Panc1 (cell line): Measurements from ENCODE around the gene BCL3.

ENCODE experiments used
- POLR2AphosphoS5 ChIP-seq: IDR thresholded peaks from 2 replicates; pipeline ENCODE4 v1.6.1; 2012; ENCODE audit warnings: mild to moderate bottlenecking, low read depth, low read length, moderate library complexity
- TF ChIP-seq, protein P1 (sequence below): fragments of 450-650 bp; IDR thresholded peaks from 2 replicates; pipeline ENCODE4 v1.5.1; 2017; ENCODE audit warnings: mild to moderate bottlenecking
- TF ChIP-seq, protein P2 (sequence below), 2 experiments: IDR thresholded peaks; 2 replicates each; pipeline ENCODE4 v1.6.1; 2011 to 2012; ENCODE audit warnings: low read depth in 2 of 2, control low read depth in 1 of 2, low read length in 1 of 2, mild to moderate bottlenecking in 1 of 2, moderate library complexity in 1 of 2; ENCODE audit not compliant: insufficient read depth in 1 of 2

DNA sequence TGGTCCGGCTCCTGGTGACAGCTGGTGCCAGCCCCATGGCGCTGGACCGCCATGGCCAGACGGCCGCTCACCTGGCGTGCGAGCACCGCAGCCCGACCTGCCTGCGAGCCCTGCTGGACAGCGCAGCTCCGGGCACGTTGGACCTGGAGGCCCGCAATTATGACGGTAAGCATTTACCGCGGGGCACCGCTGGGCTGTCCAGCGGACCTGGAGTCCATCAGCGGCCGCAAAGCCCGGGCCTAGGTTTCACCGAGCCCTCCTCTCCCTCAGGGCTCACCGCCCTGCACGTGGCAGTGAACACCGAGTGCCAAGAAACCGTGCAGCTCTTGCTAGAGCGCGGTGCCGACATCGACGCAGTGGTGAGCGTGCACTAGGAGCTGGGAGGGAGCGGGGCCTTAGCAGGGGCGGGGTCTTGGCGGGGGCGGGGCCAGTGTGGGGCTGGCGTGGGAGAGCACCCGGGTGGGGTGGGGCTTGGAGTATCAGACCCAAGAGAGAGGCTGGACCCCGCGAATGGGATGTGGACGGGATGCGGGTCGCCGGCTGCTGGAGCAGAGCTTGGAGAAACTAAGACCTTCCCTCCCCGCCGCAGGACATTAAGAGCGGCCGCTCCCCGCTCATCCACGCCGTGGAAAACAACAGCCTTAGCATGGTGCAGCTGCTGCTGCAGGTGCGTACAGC, 8.7 kb downstream of the BCL3 start:
- TF ChIP-seq, protein P1, sequence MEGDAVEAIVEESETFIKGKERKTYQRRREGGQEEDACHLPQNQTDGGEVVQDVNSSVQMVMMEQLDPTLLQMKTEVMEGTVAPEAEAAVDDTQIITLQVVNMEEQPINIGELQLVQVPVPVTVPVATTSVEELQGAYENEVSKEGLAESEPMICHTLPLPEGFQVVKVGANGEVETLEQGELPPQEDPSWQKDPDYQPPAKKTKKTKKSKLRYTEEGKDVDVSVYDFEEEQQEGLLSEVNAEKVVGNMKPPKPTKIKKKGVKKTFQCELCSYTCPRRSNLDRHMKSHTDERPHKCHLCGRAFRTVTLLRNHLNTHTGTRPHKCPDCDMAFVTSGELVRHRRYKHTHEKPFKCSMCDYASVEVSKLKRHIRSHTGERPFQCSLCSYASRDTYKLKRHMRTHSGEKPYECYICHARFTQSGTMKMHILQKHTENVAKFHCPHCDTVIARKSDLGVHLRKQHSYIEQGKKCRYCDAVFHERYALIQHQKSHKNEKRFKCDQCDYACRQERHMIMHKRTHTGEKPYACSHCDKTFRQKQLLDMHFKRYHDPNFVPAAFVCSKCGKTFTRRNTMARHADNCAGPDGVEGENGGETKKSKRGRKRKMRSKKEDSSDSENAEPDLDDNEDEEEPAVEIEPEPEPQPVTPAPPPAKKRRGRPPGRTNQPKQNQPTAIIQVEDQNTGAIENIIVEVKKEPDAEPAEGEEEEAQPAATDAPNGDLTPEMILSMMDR, result no peak
- TF ChIP-seq, protein P2, sequence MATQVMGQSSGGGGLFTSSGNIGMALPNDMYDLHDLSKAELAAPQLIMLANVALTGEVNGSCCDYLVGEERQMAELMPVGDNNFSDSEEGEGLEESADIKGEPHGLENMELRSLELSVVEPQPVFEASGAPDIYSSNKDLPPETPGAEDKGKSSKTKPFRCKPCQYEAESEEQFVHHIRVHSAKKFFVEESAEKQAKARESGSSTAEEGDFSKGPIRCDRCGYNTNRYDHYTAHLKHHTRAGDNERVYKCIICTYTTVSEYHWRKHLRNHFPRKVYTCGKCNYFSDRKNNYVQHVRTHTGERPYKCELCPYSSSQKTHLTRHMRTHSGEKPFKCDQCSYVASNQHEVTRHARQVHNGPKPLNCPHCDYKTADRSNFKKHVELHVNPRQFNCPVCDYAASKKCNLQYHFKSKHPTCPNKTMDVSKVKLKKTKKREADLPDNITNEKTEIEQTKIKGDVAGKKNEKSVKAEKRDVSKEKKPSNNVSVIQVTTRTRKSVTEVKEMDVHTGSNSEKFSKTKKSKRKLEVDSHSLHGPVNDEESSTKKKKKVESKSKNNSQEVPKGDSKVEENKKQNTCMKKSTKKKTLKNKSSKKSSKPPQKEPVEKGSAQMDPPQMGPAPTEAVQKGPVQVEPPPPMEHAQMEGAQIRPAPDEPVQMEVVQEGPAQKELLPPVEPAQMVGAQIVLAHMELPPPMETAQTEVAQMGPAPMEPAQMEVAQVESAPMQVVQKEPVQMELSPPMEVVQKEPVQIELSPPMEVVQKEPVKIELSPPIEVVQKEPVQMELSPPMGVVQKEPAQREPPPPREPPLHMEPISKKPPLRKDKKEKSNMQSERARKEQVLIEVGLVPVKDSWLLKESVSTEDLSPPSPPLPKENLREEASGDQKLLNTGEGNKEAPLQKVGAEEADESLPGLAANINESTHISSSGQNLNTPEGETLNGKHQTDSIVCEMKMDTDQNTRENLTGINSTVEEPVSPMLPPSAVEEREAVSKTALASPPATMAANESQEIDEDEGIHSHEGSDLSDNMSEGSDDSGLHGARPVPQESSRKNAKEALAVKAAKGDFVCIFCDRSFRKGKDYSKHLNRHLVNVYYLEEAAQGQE (IDR thresholded peaks at IDR 0.05; ENCODE audit: insufficient read depth in 1 of 2, low read depth in 2 of 2, low read length in 1 of 2), result peak in 1 of 2 experiments; percentile 59; a peak in 1 of 4 replicates
- no peak for TF ChIP-seq POLR2AphosphoS5
